Naive thymus-derived CD4-positive, alpha-beta T cell (primary cell): ENCODE measurements around the gene POMGNT1. TPM values are rescaled to one million over a fixed set of nuclear protein-coding genes. Genes with fewer than 3 reads are reported as not detected.

Experiments
- ATAC-seq: fragments of 150-1000 bp; cut with Tn5 transposase; 2 replicates; pipeline ENCODE4 v1.10.0; 2021; ENCODE audit warnings: mild to moderate bottlenecking, moderate library complexity
- CTCF ChIA-PET: fragments of 350-600 bp; sonication (Branson Sonifier 250); formaldehyde crosslinking; loops from one replicate; lab custom pipeline; 2021; ENCODE audit warnings: antibody characterized with exemption; lab: Charles Lee
- POLR2A ChIA-PET: fragments of 350-600 bp; sonication (Branson Sonifier 250); formaldehyde crosslinking; loops from one replicate; lab custom pipeline; 2021; ENCODE audit warnings: antibody characterized with exemption, inconsistent platforms; lab: Charles Lee
- DNase-seq, 9 donors: peaks; one replicate each; pipeline versions ENCODE4 v3.0.0 to v3.0.0-alpha.2; 2020 to 2022; ENCODE audit warnings: mixed read lengths in 1 of 9
- H3K27ac ChIP-seq: one replicate; pipeline ENCODE4 v1.7.0; 2013; ENCODE audit warnings: mild to moderate bottlenecking, low read depth, low read length, moderate library complexity
- H3K27me3 ChIP-seq, 2 donors: one replicate each; pipeline ENCODE4 v1.7.0; 2013; ENCODE audit warnings: low read length in 2 of 2, mild to moderate bottlenecking in 2 of 2, moderate library complexity in 2 of 2; ENCODE audit not compliant: control insufficient read depth in 2 of 2, insufficient read depth in 2 of 2
- H3K36me3 ChIP-seq, 3 experiments: 1 replicate in 2 of 3; 2 replicates in 1 of 3; pipeline ENCODE4 v1.7.0; 2013; ENCODE audit warnings: low read length in 3 of 3, mild to moderate bottlenecking in 3 of 3, moderate library complexity in 1 of 3; ENCODE audit not compliant: insufficient read depth in 3 of 3, control insufficient read depth in 2 of 3
- H3K4me1 ChIP-seq, 2 donors: one replicate each; pipeline ENCODE4 v1.7.0; 2013; ENCODE audit warnings: low read length in 2 of 2, mild to moderate bottlenecking in 2 of 2, moderate library complexity in 1 of 2; ENCODE audit not compliant: control insufficient read depth in 2 of 2, insufficient read depth in 2 of 2
- H3K4me3 ChIP-seq: 2 replicates; pipeline ENCODE4 v1.7.0; 2013; ENCODE audit warnings: mild to moderate bottlenecking, low read length
- H3K9me3 ChIP-seq, 3 experiments: 1 replicate in 2 of 3; 2 replicates in 1 of 3; pipeline ENCODE4 v1.7.0; 2013; ENCODE audit warnings: low read length in 3 of 3; ENCODE audit not compliant: control insufficient read depth in 2 of 3
- H3K27ac Mint-ChIP-seq, 9 donors: one replicate each; pipeline ENCODE4 v1.8.0; 2020 to 2022; ENCODE audit warnings: mixed read lengths in 9 of 9, mild to moderate bottlenecking in 8 of 9, moderate library complexity in 5 of 9, inconsistent platforms in 2 of 9
- H3K27me3 Mint-ChIP-seq, 5 donors: one replicate each; pipeline ENCODE4 v1.8.0; 2021 to 2022; ENCODE audit warnings: mixed read lengths in 5 of 5, mild to moderate bottlenecking in 1 of 5
- H3K36me3 Mint-ChIP-seq, 5 donors: one replicate each; pipeline ENCODE4 v1.8.0; 2020 to 2022; ENCODE audit warnings: mixed read lengths in 5 of 5, mild to moderate bottlenecking in 3 of 5, inconsistent platforms in 1 of 5
- H3K4me1 Mint-ChIP-seq, 7 donors: one replicate each; pipeline ENCODE4 v1.8.0; 2020 to 2022; ENCODE audit warnings: mixed read lengths in 7 of 7, mild to moderate bottlenecking in 3 of 7, inconsistent platforms in 1 of 7
- H3K4me3 Mint-ChIP-seq, 10 donors: one replicate each; pipeline ENCODE4 v1.8.0; 2020 to 2022; ENCODE audit warnings: mild to moderate bottlenecking in 10 of 10, mixed read lengths in 10 of 10, moderate library complexity in 6 of 10, inconsistent platforms in 2 of 10
- H3K9me3 Mint-ChIP-seq, 11 donors: one replicate each; pipeline ENCODE4 v1.8.0; 2020 to 2022; ENCODE audit warnings: mixed read lengths in 11 of 11, mild to moderate bottlenecking in 4 of 11, inconsistent platforms in 1 of 11, moderate library complexity in 1 of 11
- intact Hi-C, 2 donors: fragments of 100-400 bp; cut with micrococcal nuclease; formaldehyde crosslinking; loops; one replicate each; pipeline ENCODE4 v1.15.1; 2023
- polyA plus RNA-seq, 2 donors: library from polyadenylated mRNA; unstranded; fragments of 300-500 nt; fragmentation: Illumina TruSeq; gene quantifications; one replicate each; pipeline ENCODE4 v1.2.3, GENCODE V29; 2021
- total RNA-seq, 6 experiments: library from RNA in 5 of 6; stranded (reverse) in 5 of 6; gene quantifications; 1 replicate in 5 of 6; 2 replicates in 1 of 6; pipeline ENCODE4 v1.2.3 and lab custom pipeline; 2021 to 2026

Gene POMGNT1
- total and polyA plus RNA-seq, 7 experiments from 2014 or later = 34.6 to 58.6 (median 36.3) TPM

- no peak overlapping the region for H3K27ac Mint-ChIP-seq
- ChIA-PET POLR2A (no interaction called here), CTCF (no interaction called here)
- Histone ChIP-seq H3K36me3 (no peaks in the 10 kb centered on the region), H3K4me3 (no peak overlapping the region), H3K27ac (no peak overlapping the region), H3K9me3 (no peaks in the 10 kb centered on the region), H3K4me1 (no peaks in the 10 kb centered on the region), H3K27me3 (no peaks in the 10 kb centered on the region)
- peaks cover 0 to 2% (median 0%) of the 10 kb centered on the region in 11 donors for H3K9me3 Mint-ChIP-seq
- no peaks in the 10 kb centered on the region for H3K4me1 Mint-ChIP-seq
- ATAC-seq (no peak), DNase-seq (no peak)
- H3K27me3 Mint-ChIP-seq = peaks cover 0 to 5% (median 0%) of the 10 kb centered on the region in 5 donors
- H3K36me3 Mint-ChIP-seq = no peaks in the 10 kb centered on the region
- intact Hi-C loops = no loop called here
- no peak overlapping the region for H3K4me3 Mint-ChIP-seq
Observed at GRCh38 chr1:46148318-46148717, 49.9 kb downstream of the POMGNT1 start.

Other genes with a start within 250 kb of the POMGNT1 start
- 1 to 10 TPM in 1 of 5 experiments, under 1 TPM in 4; 0.16 to 3.0 (median 0.56) TPM for gene PIK3R3, start 65.8 kb downstream of the POMGNT1 start, total RNA-seq
- gene PIK3R3, start 65.8 kb downstream of the POMGNT1 start, polyA plus RNA-seq = under 1 TPM in 1 of 2 donors, not detected in 1; 0.03 TPM
- gene TSPAN1, start 23.3 kb downstream of the POMGNT1 start, total RNA-seq = not detected
- not detected for gene TSPAN1, start 23.3 kb downstream of the POMGNT1 start, polyA plus RNA-seq
- not detected for gene P3R3URF, start 21.9 kb downstream of the POMGNT1 start, total RNA-seq
- gene P3R3URF, start 21.9 kb downstream of the POMGNT1 start, polyA plus RNA-seq = not detected
- 1 to 10 TPM in 2 of 5 experiments, under 1 TPM in 3; 0.12 to 1.3 (median 0.20) TPM for gene LURAP1, start 4.9 kb upstream of the POMGNT1 start, total RNA-seq
- not detected for gene LURAP1, start 4.9 kb upstream of the POMGNT1 start, polyA plus RNA-seq
- gene RAD54L, start 49.3 kb upstream of the POMGNT1 start, total RNA-seq = 10 to 100 TPM in 1 of 5 experiments, 1 to 10 TPM in 3, under 1 TPM in 1; 0.94 to 31.9 (median 2.1) TPM
- gene RAD54L, start 49.3 kb upstream of the POMGNT1 start, polyA plus RNA-seq = 1 to 10 TPM in 1 of 2 donors, not detected in 1; 1.2 TPM
- 10 to 100 TPM; 34.4 to 50.5 (median 37.2) TPM for gene LRRC41, start 105.2 kb upstream of the POMGNT1 start, total RNA-seq
- 10 to 100 TPM; 52.0 to 63.4 TPM for gene LRRC41, start 105.2 kb upstream of the POMGNT1 start, polyA plus RNA-seq
- gene UQCRH, start 105.3 kb upstream of the POMGNT1 start, total RNA-seq = 100 to 1,000 TPM; 107 to 260 (median 127) TPM
- 100 to 1,000 TPM; 303 to 332 TPM for gene UQCRH, start 105.3 kb upstream of the POMGNT1 start, polyA plus RNA-seq
- gene NSUN4, start 142.4 kb upstream of the POMGNT1 start, total RNA-seq = 10 to 100 TPM; 27.1 to 30.7 (median 29.0) TPM
- gene NSUN4, start 142.4 kb upstream of the POMGNT1 start, polyA plus RNA-seq = 10 to 100 TPM; 10.2 to 17.3 TPM
- 10 to 100 TPM in 2 of 5 experiments, 1 to 10 TPM in 3; 3.8 to 17.1 (median 8.5) TPM for gene FAAH, start 195.9 kb upstream of the POMGNT1 start, total RNA-seq
- gene FAAH, start 195.9 kb upstream of the POMGNT1 start, polyA plus RNA-seq = 1 to 10 TPM; 1.6 to 4.3 TPM